Esophagus muscularis mucosa (tissue), 4 donors: Measurements from ENCODE around the gene UBD. TPM values are rescaled to one million over a fixed set of nuclear protein-coding genes. Genes with fewer than 3 reads are reported as not detected.

Experiments
- DNase-seq: peaks from one replicate; pipeline ENCODE4 v3.0.0-alpha.2; 2017; ENCODE audit errors: extremely low spot score
- H3K27ac ChIP-seq, 4 donors: fragments of 200-600 bp; sonication (generic); replicated peaks in 1 of 4; 1 replicate in 3 of 4; 2 replicates in 1 of 4; pipeline ENCODE4 v1.5.1; 2016 to 2019; ENCODE audit warnings: mild to moderate bottlenecking in 1 of 4
- H3K27me3 ChIP-seq, 4 donors: fragments of 200-600 bp; sonication (generic); one replicate each; pipeline versions ENCODE4 v1.5.1 to v1.6.0; 2016 to 2019
- H3K36me3 ChIP-seq, 4 donors: fragments of 200-600 bp; sonication (generic); one replicate each; pipeline ENCODE4 v1.5.1; 2016 to 2019
- H3K4me1 ChIP-seq, 4 donors: fragments of 200-600 bp; sonication (generic); one replicate each; pipeline ENCODE4 v1.5.1; 2016 to 2019
- H3K4me3 ChIP-seq, 4 donors: fragments of 200-600 bp; sonication (generic); 1 replicate in 2 of 4; 2 replicates in 2 of 4; pipeline ENCODE4 v1.5.1; 2016 to 2019; ENCODE audit warnings: mild to moderate bottlenecking in 4 of 4, moderate library complexity in 1 of 4
- H3K9me3 ChIP-seq, 4 donors: fragments of 200-600 bp; sonication (generic); 1 replicate in 3 of 4; 2 replicates in 1 of 4; pipeline ENCODE4 v1.5.1; 2016 to 2019
- EP300 ChIP-seq: sonication (generic); formaldehyde crosslinking; IDR thresholded peaks from one replicate; pipeline ENCODE4 v1.6.1; 2017; ENCODE audit warnings: antibody characterized with exemption
- POLR2A ChIP-seq: fragments of 450-650 bp; IDR thresholded peaks from one replicate; pipeline ENCODE4 v1.6.1; 2017; ENCODE audit warnings: antibody characterized with exemption, moderate library complexity, mild to moderate bottlenecking, low read depth
- POLR2AphosphoS5 ChIP-seq, 2 donors: sonication (generic); formaldehyde crosslinking; IDR thresholded peaks; one replicate each; pipeline ENCODE4 v1.6.1; 2017; ENCODE audit warnings: antibody characterized with exemption in 2 of 2
- WGBS: methylation state at CpG from one replicate; pipeline ENCODE4 v1.1.5; 2018; 5-methylcytosine and 5-hydroxymethylcytosine counted together
- intact Hi-C: fragments of 100-400 bp; cut with DNase I; formaldehyde crosslinking; loops from one replicate; pipeline ENCODE4 v1.15.1; 2023
- small RNA-seq, 3 donors: library from RNA; depleted of rRNA; stranded (forward); fragments of <200 nt; gene quantifications; one replicate each; pipeline ENCODE3, GENCODE V24; 2016
- total RNA-seq, 4 donors: library from RNA; depleted of rRNA; stranded (reverse); fragments of >200 nt; gene quantifications; one replicate each; pipeline versions ENCODE4 v1.1.0 to v1.2.1, GENCODE V29; 2016
- TF ChIP-seq, protein P1 (sequence below), 3 experiments: fragments of 200-600 bp in 2 of 3; fragments of 450-650 bp in 1 of 3; sonication (generic) in 2 of 3; IDR thresholded peaks; one replicate each; pipeline ENCODE4 v1.5.1; 2017 to 2019; ENCODE audit warnings: antibody characterized with exemption in 3 of 3, mild to moderate bottlenecking in 2 of 3, moderate library complexity in 1 of 3

The UBD gene
- total RNA-seq, 4 donors from 2014 or later, result 0.50 TPM; not detected in 3

- intact Hi-C loops, result no loop called here
- 64% methylated on average over 5 of the region's 11 CpGs for WGBS
Observed at GRCh38 chr6:29506446-29507067, 53.0 kb downstream of the UBD start.

GRCh38 chr6:29505808-29506207 is 53.7 kb downstream of the UBD start:
- TF ChIP-seq, protein P1, sequence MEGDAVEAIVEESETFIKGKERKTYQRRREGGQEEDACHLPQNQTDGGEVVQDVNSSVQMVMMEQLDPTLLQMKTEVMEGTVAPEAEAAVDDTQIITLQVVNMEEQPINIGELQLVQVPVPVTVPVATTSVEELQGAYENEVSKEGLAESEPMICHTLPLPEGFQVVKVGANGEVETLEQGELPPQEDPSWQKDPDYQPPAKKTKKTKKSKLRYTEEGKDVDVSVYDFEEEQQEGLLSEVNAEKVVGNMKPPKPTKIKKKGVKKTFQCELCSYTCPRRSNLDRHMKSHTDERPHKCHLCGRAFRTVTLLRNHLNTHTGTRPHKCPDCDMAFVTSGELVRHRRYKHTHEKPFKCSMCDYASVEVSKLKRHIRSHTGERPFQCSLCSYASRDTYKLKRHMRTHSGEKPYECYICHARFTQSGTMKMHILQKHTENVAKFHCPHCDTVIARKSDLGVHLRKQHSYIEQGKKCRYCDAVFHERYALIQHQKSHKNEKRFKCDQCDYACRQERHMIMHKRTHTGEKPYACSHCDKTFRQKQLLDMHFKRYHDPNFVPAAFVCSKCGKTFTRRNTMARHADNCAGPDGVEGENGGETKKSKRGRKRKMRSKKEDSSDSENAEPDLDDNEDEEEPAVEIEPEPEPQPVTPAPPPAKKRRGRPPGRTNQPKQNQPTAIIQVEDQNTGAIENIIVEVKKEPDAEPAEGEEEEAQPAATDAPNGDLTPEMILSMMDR (IDR thresholded peaks at IDR 0.05), result no peak
- TF ChIP-seq EP300, result no peak
- TF ChIP-seq POLR2AphosphoS5 (IDR thresholded peaks at IDR 0.05), result no peak
- TF ChIP-seq POLR2A, result no peak
- WGBS, result 79% methylated on average over 3 of the region's 3 CpGs
- no peaks in the 10 kb centered on the region for H3K4me1 ChIP-seq
- no peak overlapping the region for H3K27ac ChIP-seq
- DNase-seq, result peak; percentile 78
- peaks cover 0 to 21% (median 0%) of the 10 kb centered on the region in 4 donors for H3K27me3 ChIP-seq
- no peaks in the 10 kb centered on the region for H3K36me3 ChIP-seq
- H3K4me3 ChIP-seq, result no peak overlapping the region
- H3K9me3 ChIP-seq, result no peaks in the 10 kb centered on the region
- intact Hi-C loops, result no loop called here

More at GRCh38 chr6:29506446-29507067, 53.0 kb downstream of the UBD start:
- Histone ChIP-seq H3K9me3 (no peaks in the 10 kb centered on the region), H3K27me3 (peaks cover 0 to 13% (median 0%) of the 10 kb centered on the region in 4 donors), H3K4me3 (no peak overlapping the region), H3K4me1 (no peaks in the 10 kb centered on the region), H3K27ac (no peak overlapping the region), H3K36me3 (no peaks in the 10 kb centered on the region)
- peak; percentile 85 for DNase-seq
- TF ChIP-seq POLR2AphosphoS5 (IDR thresholded peaks at IDR 0.05), result no peak
- TF ChIP-seq, protein P1 (IDR thresholded peaks at IDR 0.05), result no peak

Small RNA genes lying within 50 kb of the gene (small RNA-seq; reads per million reads assigned to genes)
- 0.17 to 0.50 (median 0.37) reads per million in 3 donors for gene SNORD32B
- 0 reads per million in 3 donors for gene TMEM183AP1

Other genes starting within 250 kb of the UBD start
- gene OR5V1, start 190.9 kb downstream of the UBD start, total RNA-seq, result not detected
- gene OR12D3, start 184.4 kb downstream of the UBD start, total RNA-seq, result not detected
- gene OR12D2, start 164.1 kb downstream of the UBD start, total RNA-seq, result not detected
- not detected for gene OR12D1, start 144.8 kb downstream of the UBD start, total RNA-seq
- gene OR10C1, start 120.4 kb downstream of the UBD start, total RNA-seq, result not detected
- gene OR11A1, start 102.7 kb downstream of the UBD start, total RNA-seq, result not detected
- gene OR2H1, start 102.6 kb downstream of the UBD start, total RNA-seq, result not detected
- gene MAS1L, start 71.8 kb downstream of the UBD start, total RNA-seq, result under 1 TPM in 1 of 4 donors, not detected in 3; 0.33 TPM
- not detected for gene OR2H2, start 25.4 kb upstream of the UBD start, total RNA-seq
- gene GABBR1, start 73.5 kb upstream of the UBD start, total RNA-seq, result 10 to 100 TPM; 30.6 to 47.8 (median 40.6) TPM
- not detected for gene MOG, start 97.4 kb upstream of the UBD start, total RNA-seq
- 1 to 10 TPM in 2 of 4 donors, under 1 TPM in 1, not detected in 1; 0.23 to 6.2 (median 1.2) TPM for gene ZFP57, start 121.4 kb upstream of the UBD start, total RNA-seq
- gene HLA-F, start 163.7 kb upstream of the UBD start, total RNA-seq, result 10 to 100 TPM; 36.1 to 69.6 (median 52.8) TPM